IMR-90 (cell line): Measurements from ENCODE around the gene ZNF346. TPM values are rescaled to one million over a fixed set of nuclear protein-coding genes. Genes with fewer than 3 reads are reported as not detected.

Experiments
- ATAC-seq: fragments of 200-7000 bp; cut with Tn5 transposase; 2 replicates; pipeline ENCODE4 v1.9.1; 2020; ENCODE audit warnings: low read depth, mild to moderate bottlenecking, moderate library complexity
- BruUV-seq: library from RNA; stranded (reverse); fragments of 400-500 nt; replicated peaks from 2 replicates; lab custom pipeline; 2021; lab: Mats Ljungman, UMichigan
- CTCF ChIA-PET: fragments of 300-600 bp; formaldehyde crosslinking; extraction: SDS; loops from one replicate; lab custom pipeline; 2021; ENCODE audit warnings: antibody characterized with exemption; lab: Yijun Ruan, JAX
- POLR2A ChIA-PET: fragments of 300-600 bp; sonication (Branson Sonifier 250); formaldehyde crosslinking; loops from one replicate; lab custom pipeline; 2022; ENCODE audit warnings: antibody characterized with exemption; ENCODE audit not compliant: unreplicated experiment; lab: Charles Lee
- DNase-seq: peaks from one replicate; pipeline ENCODE4 v3.0.0; 2013
- H2AFZ ChIP-seq: replicated peaks from 2 replicates; pipeline ENCODE3; 2013; ENCODE audit warnings: low read length, mild to moderate bottlenecking; ENCODE audit not compliant: poor library complexity
- H2AK5ac ChIP-seq: 2 replicates; pipeline ENCODE4 v1.6.1; 2013; ENCODE audit warnings: low read depth, low read length, inconsistent platforms
- H2AK9ac ChIP-seq: replicated peaks from 2 replicates; pipeline ENCODE3; 2013; ENCODE audit warnings: mild to moderate bottlenecking, low read depth, low read length, moderate library complexity; ENCODE audit not compliant: poor library complexity
- H2BK120ac ChIP-seq: 2 replicates; pipeline ENCODE4 v1.6.1; 2013; ENCODE audit warnings: low read depth, low read length, inconsistent platforms
- H2BK15ac ChIP-seq: 3 replicates; pipeline ENCODE4 v1.6.1; 2013; ENCODE audit warnings: low read depth, low read length, inconsistent platforms
- H2BK20ac ChIP-seq: 2 replicates; pipeline ENCODE4 v1.6.1; 2013; ENCODE audit warnings: low read depth, mild to moderate bottlenecking, inconsistent platforms, low read length, moderate library complexity
- H2BK5ac ChIP-seq: 2 replicates; pipeline ENCODE4 v1.6.1; 2013; ENCODE audit warnings: mild to moderate bottlenecking, low read depth, low read length, inconsistent platforms; ENCODE audit not compliant: poor library complexity, severe bottlenecking
- H3K14ac ChIP-seq: replicated peaks from 2 replicates; pipeline ENCODE4 v1.6.1; 2013; ENCODE audit warnings: low read depth, low read length, inconsistent platforms
- H3K18ac ChIP-seq: 2 replicates; pipeline ENCODE4 v1.6.1; 2013; ENCODE audit warnings: low read depth, low read length, control low read depth
- H3K23ac ChIP-seq: 2 replicates; pipeline ENCODE4 v1.6.1; 2013; ENCODE audit warnings: low read depth, low read length, inconsistent platforms
- H3K27ac ChIP-seq: 2 replicates; pipeline ENCODE4 v1.5.1; 2013; ENCODE audit warnings: mild to moderate bottlenecking, control low read depth, low read length; ENCODE audit not compliant: insufficient read depth
- H3K27me3 ChIP-seq: 2 replicates; pipeline ENCODE4 v1.6.1; 2013; ENCODE audit warnings: low read length; ENCODE audit not compliant: control insufficient read depth, insufficient read depth
- H3K36me3 ChIP-seq: 2 replicates; pipeline ENCODE4 v1.6.1; 2013; ENCODE audit warnings: low read length, mixed read lengths; ENCODE audit not compliant: control insufficient read depth, insufficient read depth
- H3K4ac ChIP-seq: 2 replicates; pipeline ENCODE4 v1.6.1; 2013; ENCODE audit warnings: low read depth, low read length, inconsistent platforms
- H3K4me1 ChIP-seq: 2 replicates; pipeline ENCODE4 v1.6.1; 2013; ENCODE audit warnings: low read length, mixed read lengths; ENCODE audit not compliant: control insufficient read depth, insufficient read depth
- H3K4me2 ChIP-seq: 2 replicates; pipeline ENCODE4 v1.6.1; 2013; ENCODE audit warnings: low read depth, mild to moderate bottlenecking, control low read depth, low read length, moderate library complexity
- H3K4me3 ChIP-seq: 2 replicates; pipeline ENCODE4 v1.5.1; 2013; ENCODE audit warnings: low read depth, mild to moderate bottlenecking, control low read depth, low read length, moderate library complexity; ENCODE audit not compliant: insufficient read depth
- H3K56ac ChIP-seq: 2 replicates; pipeline ENCODE4 v1.6.1; 2013; ENCODE audit warnings: low read length, inconsistent platforms; ENCODE audit not compliant: insufficient read depth; ENCODE audit errors: extremely low read depth
- H3K79me1 ChIP-seq, 2 experiments: 2 replicates each; pipeline ENCODE4 v1.6.1; 2013; ENCODE audit warnings: low read length in 2 of 2, inconsistent platforms in 1 of 2, low read depth in 1 of 2
- H3K9ac ChIP-seq: 2 replicates; pipeline ENCODE4 v1.6.1; 2013; ENCODE audit warnings: low read depth, low read length, control low read depth
- H3K9me1 ChIP-seq: 2 replicates; pipeline ENCODE4 v1.6.1; 2013; ENCODE audit warnings: low read length, inconsistent platforms; ENCODE audit not compliant: insufficient read depth
- H3K9me3 ChIP-seq: 2 replicates; pipeline ENCODE4 v1.6.1; 2013; ENCODE audit warnings: low read length; ENCODE audit not compliant: control insufficient read depth, insufficient read depth
- H4K20me1 ChIP-seq: 2 replicates; pipeline ENCODE4 v1.6.1; 2013; ENCODE audit warnings: low read length, inconsistent platforms; ENCODE audit not compliant: insufficient read depth
- H4K5ac ChIP-seq: 2 replicates; pipeline ENCODE4 v1.6.1; 2013; ENCODE audit warnings: mild to moderate bottlenecking, low read depth, low read length, control low read depth
- H4K8ac ChIP-seq, 2 experiments: 2 replicates each; pipeline ENCODE4 v1.6.1; 2013; ENCODE audit warnings: low read depth in 2 of 2, low read length in 2 of 2, control low read depth in 1 of 2, inconsistent platforms in 1 of 2
- H4K91ac ChIP-seq: 2 replicates; pipeline ENCODE4 v1.6.1; 2013; ENCODE audit warnings: low read depth, low read length, inconsistent platforms; ENCODE audit not compliant: insufficient read depth
- BHLHE40 ChIP-seq: fragments of 150-350 bp; IDR thresholded peaks from 2 replicates; pipeline ENCODE4 v1.6.1; 2016; ENCODE audit warnings: mild to moderate bottlenecking, low read depth, low read length
- CEBPB ChIP-seq: IDR thresholded peaks from 2 replicates; pipeline ENCODE4 v1.6.1; 2012; ENCODE audit warnings: low read depth, low read length, improper control_type of control experiment
- ELK1 ChIP-seq: fragments of 150-350 bp; IDR thresholded peaks from 2 replicates; pipeline ENCODE4 v1.6.1; 2016; ENCODE audit warnings: low read depth, mild to moderate bottlenecking, low read length, moderate library complexity, borderline replicate concordance
- FOS ChIP-seq: fragments of 150-350 bp; IDR thresholded peaks from 2 replicates; pipeline ENCODE4 v1.6.1; 2016; ENCODE audit warnings: low read depth, low read length
- MAFK ChIP-seq: IDR thresholded peaks from 2 replicates; pipeline ENCODE4 v1.6.1; 2012; ENCODE audit warnings: low read depth, low read length, improper control_type of control experiment
- MAZ ChIP-seq: IDR thresholded peaks from 2 replicates; pipeline ENCODE4 v1.6.1; 2012; ENCODE audit warnings: low read depth, mild to moderate bottlenecking, low read length, improper control_type of control experiment, moderate library complexity, borderline replicate concordance
- POLR2A ChIP-seq: IDR thresholded peaks from 2 replicates; pipeline ENCODE4 v1.6.1; 2012; ENCODE audit warnings: mild to moderate bottlenecking, low read depth, low read length
- RAD21 ChIP-seq: IDR thresholded peaks from 2 replicates; pipeline ENCODE4 v1.6.1; 2012; ENCODE audit warnings: low read length, improper control_type of control experiment
- WGBS, 2 experiments: methylation state at CpG; one replicate each; pipeline versions ENCODE4 v1.1.5 to v1.1.7; 2013; ENCODE audit warnings: missing lambda C conversion rate in 2 of 2; ENCODE audit not compliant: insufficient read length in 1 of 2; ENCODE audit errors: extremely low coverage in 2 of 2; 5-methylcytosine and 5-hydroxymethylcytosine counted together
- dilution Hi-C: fragments of 300-500 bp; cut with HindIII; formaldehyde crosslinking; loops from one replicate; pipeline ENCODE4 v1.14.3; 2018; ENCODE audit warnings: low sequenced_read_pairs; ENCODE audit not compliant: unreplicated experiment
- in situ Hi-C: fragments of 300-500 bp; cut with MboI; formaldehyde crosslinking; loops from 3 replicates; pipeline ENCODE4 v1.14.3; 2019; ENCODE audit warnings: low sequenced_read_pairs, inconsistent platforms, mixed read lengths
- intact Hi-C: fragments of 100-400 bp; cut with micrococcal nuclease; formaldehyde crosslinking; loops from 2 replicates; pipeline ENCODE4 v1.10.0; 2022
- polyA plus RNA-seq, 3 experiments: library from polyadenylated mRNA; depleted of rRNA; stranded (reverse); fragments of >200 nt; gene quantifications; 2 replicates each; pipeline ENCODE4 v1.2.3, GENCODE V29; 2012; ENCODE audit warnings: low replicate concordance in 1 of 3
- total RNA-seq: library from RNA; depleted of rRNA; stranded (reverse); fragments of >200 nt; gene quantifications from 2 replicates; pipeline ENCODE4 v1.2.3, GENCODE V29; 2012

ZNF346 gene
- total and polyA plus RNA-seq, 2 of the 4 experiments (the other 2 are of a cell fraction): 15.1 to 17.0 TPM

GRCh38 chr5:177043114-177043513, 20.6 kb downstream of the ZNF346 start:
- intact Hi-C loops (no loop called here), dilution Hi-C loops (no loop called here), in situ Hi-C loops (no loop called here)
- peaks cover 5% of the 10 kb centered on the region for H3K9me1 ChIP-seq
- DNase-seq (no peak), ATAC-seq (no peak)
- no peak overlapping the region for H3K14ac ChIP-seq
- CTCF ChIA-PET: interaction anchor here (1.7 kb wide), 1 partner anchor 21 kb away, joined by 3 read pairs; the partner anchor contains the start of gene ZNF346
- no peak overlapping the region for H4K8ac ChIP-seq
- no peak overlapping the region for H2BK20ac ChIP-seq
- peaks cover 15 to 21% of the 10 kb centered on the region in 2 experiments for H3K79me1 ChIP-seq
- H3K4me1 ChIP-seq: peaks cover 2% of the 10 kb centered on the region
- H2BK15ac ChIP-seq: no peak overlapping the region
- H3K18ac ChIP-seq: no peak overlapping the region
- H3K56ac ChIP-seq: no peak overlapping the region
- H3K4ac ChIP-seq: no peak overlapping the region
- H2BK120ac ChIP-seq: no peak overlapping the region
- no peak overlapping the region for H3K23ac ChIP-seq
- no peak overlapping the region for H4K5ac ChIP-seq
- BruUV-seq: no TSS peak
- WGBS, 2 experiments: 96% methylated on average over 5 of the region's 6 CpGs; no CpG with 5 or more reads in 1 of the 2 experiments
- POLR2A ChIA-PET: no interaction called here
- H2AK5ac ChIP-seq: no peak overlapping the region
- no peak overlapping the region for H3K4me2 ChIP-seq
- no peak overlapping the region for H3K27ac ChIP-seq
- no peak overlapping the region for H3K4me3 ChIP-seq
- H3K27me3 ChIP-seq: no peaks in the 10 kb centered on the region
- H4K20me1 ChIP-seq: no peaks in the 10 kb centered on the region; the same call in 1 of the 2 replicates
- H2BK5ac ChIP-seq: no peak overlapping the region
- no peak overlapping the region for H2AK9ac ChIP-seq
- no peak overlapping the region for H4K91ac ChIP-seq
- H3K9ac ChIP-seq: no peak overlapping the region
- TF ChIP-seq CEBPB: no peak
- no peak for TF ChIP-seq POLR2A
- no peak for TF ChIP-seq RAD21
- no peak for TF ChIP-seq MAZ
- TF ChIP-seq MAFK: no peak
- no peak for TF ChIP-seq BHLHE40
- no peak for TF ChIP-seq ELK1
- no peak for TF ChIP-seq FOS
- peaks cover 21% of the 10 kb centered on the region for H3K36me3 ChIP-seq
- H3K9me3 ChIP-seq: no peaks in the 10 kb centered on the region
- no peak overlapping the region for H2AFZ ChIP-seq
